IMR-90 (cell line): ENCODE measurements around the gene ZNF280B. TPM values are rescaled to one million over a fixed set of nuclear protein-coding genes. Genes with fewer than 3 reads are reported as not detected.

Experiments
- ATAC-seq: fragments of 200-7000 bp; cut with Tn5 transposase; 2 replicates; pipeline ENCODE4 v1.9.1; 2020; ENCODE audit warnings: low read depth, mild to moderate bottlenecking, moderate library complexity
- BruUV-seq: library from RNA; stranded (reverse); fragments of 400-500 nt; replicated peaks from 2 replicates; lab custom pipeline; 2021; lab: Mats Ljungman, UMichigan
- CTCF ChIA-PET: fragments of 300-600 bp; formaldehyde crosslinking; extraction: SDS; loops from one replicate; lab custom pipeline; 2021; ENCODE audit warnings: antibody characterized with exemption; lab: Yijun Ruan, JAX
- POLR2A ChIA-PET: fragments of 300-600 bp; sonication (Branson Sonifier 250); formaldehyde crosslinking; loops from one replicate; lab custom pipeline; 2022; ENCODE audit warnings: antibody characterized with exemption; ENCODE audit not compliant: unreplicated experiment; lab: Charles Lee
- DNase-seq: peaks from one replicate; pipeline ENCODE4 v3.0.0; 2013
- H2AFZ ChIP-seq: replicated peaks from 2 replicates; pipeline ENCODE3; 2013; ENCODE audit warnings: low read length, mild to moderate bottlenecking; ENCODE audit not compliant: poor library complexity
- H2AK5ac ChIP-seq: 2 replicates; pipeline ENCODE4 v1.6.1; 2013; ENCODE audit warnings: low read depth, low read length, inconsistent platforms
- H2AK9ac ChIP-seq: replicated peaks from 2 replicates; pipeline ENCODE3; 2013; ENCODE audit warnings: mild to moderate bottlenecking, low read depth, low read length, moderate library complexity; ENCODE audit not compliant: poor library complexity
- H2BK120ac ChIP-seq: 2 replicates; pipeline ENCODE4 v1.6.1; 2013; ENCODE audit warnings: low read depth, low read length, inconsistent platforms
- H2BK15ac ChIP-seq: 3 replicates; pipeline ENCODE4 v1.6.1; 2013; ENCODE audit warnings: low read depth, low read length, inconsistent platforms
- H2BK20ac ChIP-seq: 2 replicates; pipeline ENCODE4 v1.6.1; 2013; ENCODE audit warnings: low read depth, mild to moderate bottlenecking, inconsistent platforms, low read length, moderate library complexity
- H2BK5ac ChIP-seq: 2 replicates; pipeline ENCODE4 v1.6.1; 2013; ENCODE audit warnings: mild to moderate bottlenecking, low read depth, low read length, inconsistent platforms; ENCODE audit not compliant: poor library complexity, severe bottlenecking
- H3K14ac ChIP-seq: replicated peaks from 2 replicates; pipeline ENCODE4 v1.6.1; 2013; ENCODE audit warnings: low read depth, low read length, inconsistent platforms
- H3K18ac ChIP-seq: 2 replicates; pipeline ENCODE4 v1.6.1; 2013; ENCODE audit warnings: low read depth, low read length, control low read depth
- H3K23ac ChIP-seq: 2 replicates; pipeline ENCODE4 v1.6.1; 2013; ENCODE audit warnings: low read depth, low read length, inconsistent platforms
- H3K27ac ChIP-seq: 2 replicates; pipeline ENCODE4 v1.5.1; 2013; ENCODE audit warnings: mild to moderate bottlenecking, control low read depth, low read length; ENCODE audit not compliant: insufficient read depth
- H3K27me3 ChIP-seq: 2 replicates; pipeline ENCODE4 v1.6.1; 2013; ENCODE audit warnings: low read length; ENCODE audit not compliant: control insufficient read depth, insufficient read depth
- H3K36me3 ChIP-seq: 2 replicates; pipeline ENCODE4 v1.6.1; 2013; ENCODE audit warnings: low read length, mixed read lengths; ENCODE audit not compliant: control insufficient read depth, insufficient read depth
- H3K4ac ChIP-seq: 2 replicates; pipeline ENCODE4 v1.6.1; 2013; ENCODE audit warnings: low read depth, low read length, inconsistent platforms
- H3K4me1 ChIP-seq: 2 replicates; pipeline ENCODE4 v1.6.1; 2013; ENCODE audit warnings: low read length, mixed read lengths; ENCODE audit not compliant: control insufficient read depth, insufficient read depth
- H3K4me2 ChIP-seq: 2 replicates; pipeline ENCODE4 v1.6.1; 2013; ENCODE audit warnings: low read depth, mild to moderate bottlenecking, control low read depth, low read length, moderate library complexity
- H3K4me3 ChIP-seq: 2 replicates; pipeline ENCODE4 v1.5.1; 2013; ENCODE audit warnings: low read depth, mild to moderate bottlenecking, control low read depth, low read length, moderate library complexity; ENCODE audit not compliant: insufficient read depth
- H3K56ac ChIP-seq: 2 replicates; pipeline ENCODE4 v1.6.1; 2013; ENCODE audit warnings: low read length, inconsistent platforms; ENCODE audit not compliant: insufficient read depth; ENCODE audit errors: extremely low read depth
- H3K79me1 ChIP-seq, 2 experiments: 2 replicates each; pipeline ENCODE4 v1.6.1; 2013; ENCODE audit warnings: low read length in 2 of 2, inconsistent platforms in 1 of 2, low read depth in 1 of 2
- H3K9ac ChIP-seq: 2 replicates; pipeline ENCODE4 v1.6.1; 2013; ENCODE audit warnings: low read depth, low read length, control low read depth
- H3K9me1 ChIP-seq: 2 replicates; pipeline ENCODE4 v1.6.1; 2013; ENCODE audit warnings: low read length, inconsistent platforms; ENCODE audit not compliant: insufficient read depth
- H3K9me3 ChIP-seq: 2 replicates; pipeline ENCODE4 v1.6.1; 2013; ENCODE audit warnings: low read length; ENCODE audit not compliant: control insufficient read depth, insufficient read depth
- H4K20me1 ChIP-seq: 2 replicates; pipeline ENCODE4 v1.6.1; 2013; ENCODE audit warnings: low read length, inconsistent platforms; ENCODE audit not compliant: insufficient read depth
- H4K5ac ChIP-seq: 2 replicates; pipeline ENCODE4 v1.6.1; 2013; ENCODE audit warnings: mild to moderate bottlenecking, low read depth, low read length, control low read depth
- H4K8ac ChIP-seq, 2 experiments: 2 replicates each; pipeline ENCODE4 v1.6.1; 2013; ENCODE audit warnings: low read depth in 2 of 2, low read length in 2 of 2, control low read depth in 1 of 2, inconsistent platforms in 1 of 2
- H4K91ac ChIP-seq: 2 replicates; pipeline ENCODE4 v1.6.1; 2013; ENCODE audit warnings: low read depth, low read length, inconsistent platforms; ENCODE audit not compliant: insufficient read depth
- BHLHE40 ChIP-seq: fragments of 150-350 bp; IDR thresholded peaks from 2 replicates; pipeline ENCODE4 v1.6.1; 2016; ENCODE audit warnings: mild to moderate bottlenecking, low read depth, low read length
- CTCF ChIP-seq: conservative IDR thresholded peaks from 2 replicates; pipeline ENCODE4 v1.5.1; 2012; ENCODE audit warnings: mild to moderate bottlenecking, low read depth, low read length, improper control_type of control experiment
- FOS ChIP-seq: fragments of 150-350 bp; IDR thresholded peaks from 2 replicates; pipeline ENCODE4 v1.6.1; 2016; ENCODE audit warnings: low read depth, low read length
- POLR2A ChIP-seq: IDR thresholded peaks from 2 replicates; pipeline ENCODE4 v1.6.1; 2012; ENCODE audit warnings: mild to moderate bottlenecking, low read depth, low read length
- dilution Hi-C: fragments of 300-500 bp; cut with HindIII; formaldehyde crosslinking; loops from one replicate; pipeline ENCODE4 v1.14.3; 2018; ENCODE audit warnings: low sequenced_read_pairs; ENCODE audit not compliant: unreplicated experiment
- in situ Hi-C: fragments of 300-500 bp; cut with MboI; formaldehyde crosslinking; loops from 3 replicates; pipeline ENCODE4 v1.14.3; 2019; ENCODE audit warnings: low sequenced_read_pairs, inconsistent platforms, mixed read lengths
- intact Hi-C: fragments of 100-400 bp; cut with micrococcal nuclease; formaldehyde crosslinking; loops from 2 replicates; pipeline ENCODE4 v1.10.0; 2022
- polyA plus RNA-seq, 3 experiments: library from polyadenylated mRNA; depleted of rRNA; stranded (reverse); fragments of >200 nt; gene quantifications; 2 replicates each; pipeline ENCODE4 v1.2.3, GENCODE V29; 2012; ENCODE audit warnings: low replicate concordance in 1 of 3
- total RNA-seq: library from RNA; depleted of rRNA; stranded (reverse); fragments of >200 nt; gene quantifications from 2 replicates; pipeline ENCODE4 v1.2.3, GENCODE V29; 2012

The ZNF280B gene
- total and polyA plus RNA-seq, 2 of the 4 experiments (the other 2 are of a cell fraction), result 0.65 to 1.4 TPM

GRCh38 chr22:22460635-22461034, 47.9 kb downstream of the ZNF280B start:
- no peak for ATAC-seq
- POLR2A ChIA-PET, result no interaction called here

More at GRCh38 chr22:22460635-22461034, 47.9 kb downstream of the ZNF280B start:
- dilution Hi-C loops, result no loop called here
- TF ChIP-seq POLR2A (no peak), FOS (no peak), CTCF (peak; percentile 38), BHLHE40 (no peak)
- Histone ChIP-seq H3K36me3 (no peaks in the 10 kb centered on the region), H2AK5ac (no peak overlapping the region), H2BK20ac (no peak overlapping the region), H3K9me3 (peaks cover 11% of the 10 kb centered on the region), H4K91ac (no peak overlapping the region), H3K23ac (no peak overlapping the region), H3K4me2 (no peak overlapping the region), H3K56ac (no peak overlapping the region), H4K8ac (no peak overlapping the region), H3K4me1 (no peaks in the 10 kb centered on the region), H2AFZ (no peak overlapping the region), H3K18ac (no peak overlapping the region), H3K9ac (no peak overlapping the region), H3K14ac (no peak overlapping the region), H4K5ac (no peak overlapping the region), H3K4me3 (no peak overlapping the region), H4K20me1 (no peaks in the 10 kb centered on the region), H3K27ac (no peak overlapping the region), H2BK15ac (no peak overlapping the region), H3K4ac (no peak overlapping the region), H3K27me3 (no peaks in the 10 kb centered on the region; the same call in 1 of the 2 replicates), H2BK120ac (no peak overlapping the region), H2BK5ac (no peak overlapping the region), H2AK9ac (no peak overlapping the region), H3K9me1 (no peaks in the 10 kb centered on the region), H3K79me1 (no peaks in the 10 kb centered on the region)
- CTCF ChIA-PET, result no interaction called here
- DNase-seq, result no peak
- no TSS peak for BruUV-seq
- in situ Hi-C loops, result loop anchor here (10.0 kb wide), 2 partner anchors 114 to 484 kb away; no protein-coding TSS in a partner anchor
- intact Hi-C loops, result loop anchor here (5.0 to 10.0 kb wide), 4 partner anchors 127 to 674 kb away; no protein-coding TSS in a partner anchor
